ENCODE data around the gene ZNF407. TPM values are rescaled to one million over a fixed set of nuclear protein-coding genes. Genes with fewer than 3 reads are reported as not detected.

The ZNF407 gene
- total and polyA plus RNA-seq, 4 donors, result 1.9 to 16.5 (median 6.6) TPM

GRCh38 chr18:74869904-74870863, 272.5 kb downstream of the ZNF407 start (continued):
- TF ChIP-seq, protein P1, sequence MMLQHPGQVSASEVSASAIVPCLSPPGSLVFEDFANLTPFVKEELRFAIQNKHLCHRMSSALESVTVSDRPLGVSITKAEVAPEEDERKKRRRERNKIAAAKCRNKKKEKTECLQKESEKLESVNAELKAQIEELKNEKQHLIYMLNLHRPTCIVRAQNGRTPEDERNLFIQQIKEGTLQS (IDR thresholded peaks at IDR 0.05), result no peak
- no peak for TF ChIP-seq HNF4A (conservative IDR thresholded peaks at IDR 0.05)
- TF ChIP-seq FOXA2 (IDR thresholded peaks at IDR 0.05), result no peak
- no peak for TF ChIP-seq NR2F2 (IDR thresholded peaks at IDR 0.05)

- H3K4me1 ChIP-seq (ENCODE audit: control insufficient read depth in 4 of 4, insufficient read depth in 4 of 4, low read length in 3 of 4), result no peaks in the 10 kb centered on the region
- H3K4me3 ChIP-seq (ENCODE audit: low read depth in 1 of 3, low read length in 3 of 3), result no peak overlapping the region
- no peak for DNase-seq (ENCODE audit: low spot score)
- H3K9me3 ChIP-seq (ENCODE audit: control insufficient read depth in 4 of 4, low read length in 3 of 4), result no peaks in the 10 kb centered on the region
- TF ChIP-seq RXRA (IDR thresholded peaks at IDR 0.05) (no peak), FOXA2 (IDR thresholded peaks at IDR 0.05) (no peak), GABPA (IDR thresholded peaks at IDR 0.05 in 1 of 2, conservative IDR thresholded peaks at IDR 0.05 in 1 of 2) (no peak), MAX (IDR thresholded peaks at IDR 0.05) (no peak), REST (IDR thresholded peaks at IDR 0.05) (no peak)
- TF ChIP-seq, protein P2, sequence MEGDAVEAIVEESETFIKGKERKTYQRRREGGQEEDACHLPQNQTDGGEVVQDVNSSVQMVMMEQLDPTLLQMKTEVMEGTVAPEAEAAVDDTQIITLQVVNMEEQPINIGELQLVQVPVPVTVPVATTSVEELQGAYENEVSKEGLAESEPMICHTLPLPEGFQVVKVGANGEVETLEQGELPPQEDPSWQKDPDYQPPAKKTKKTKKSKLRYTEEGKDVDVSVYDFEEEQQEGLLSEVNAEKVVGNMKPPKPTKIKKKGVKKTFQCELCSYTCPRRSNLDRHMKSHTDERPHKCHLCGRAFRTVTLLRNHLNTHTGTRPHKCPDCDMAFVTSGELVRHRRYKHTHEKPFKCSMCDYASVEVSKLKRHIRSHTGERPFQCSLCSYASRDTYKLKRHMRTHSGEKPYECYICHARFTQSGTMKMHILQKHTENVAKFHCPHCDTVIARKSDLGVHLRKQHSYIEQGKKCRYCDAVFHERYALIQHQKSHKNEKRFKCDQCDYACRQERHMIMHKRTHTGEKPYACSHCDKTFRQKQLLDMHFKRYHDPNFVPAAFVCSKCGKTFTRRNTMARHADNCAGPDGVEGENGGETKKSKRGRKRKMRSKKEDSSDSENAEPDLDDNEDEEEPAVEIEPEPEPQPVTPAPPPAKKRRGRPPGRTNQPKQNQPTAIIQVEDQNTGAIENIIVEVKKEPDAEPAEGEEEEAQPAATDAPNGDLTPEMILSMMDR (IDR thresholded peaks at IDR 0.05; ENCODE audit: low read depth, low read length, missing input control), result no peak
- H3K36me3 ChIP-seq (ENCODE audit: control insufficient read depth in 4 of 4, insufficient read depth in 3 of 4, low read depth in 1 of 4, low read length in 3 of 4), result no peaks in the 10 kb centered on the region
- H3K9ac ChIP-seq (ENCODE audit: low read depth in 1 of 2, low read length in 2 of 2), result no peak overlapping the region
- WGBS, result 98% methylated on average over 5 of the region's 5 CpGs
- H3K27me3 ChIP-seq (ENCODE audit: control insufficient read depth in 4 of 4, insufficient read depth in 4 of 4, low read length in 3 of 4), result no peaks in the 10 kb centered on the region
- H3K27ac ChIP-seq (ENCODE audit: low read depth in 1 of 2, low read length in 2 of 2), result no peak overlapping the region
These were observed 273.3 kb downstream of the ZNF407 start for GRCh38 chr18:74870950-74871349.

DNA sequence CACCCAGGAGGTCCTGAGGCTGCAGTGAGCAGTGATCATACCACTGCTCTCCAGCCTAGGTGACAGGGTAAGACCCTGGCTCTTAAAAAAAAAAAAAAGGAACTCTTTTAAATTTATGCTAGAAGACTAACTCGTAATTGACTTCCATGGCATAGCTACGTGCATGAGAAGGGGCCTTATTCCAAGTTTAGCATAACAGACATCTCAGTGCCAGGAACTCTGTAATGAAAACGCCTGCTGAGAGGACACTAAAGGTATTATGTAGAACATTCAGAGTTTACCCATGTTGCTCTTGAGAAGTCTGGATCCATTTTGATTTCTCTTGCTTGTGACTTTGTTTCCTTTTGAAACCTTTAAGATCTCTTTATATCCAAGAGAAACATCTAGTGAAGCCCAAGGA, 276.0 kb downstream of the ZNF407 start:
- peaks cover 0 to 3% (median 0%) of the 10 kb centered on the region in 4 donors for H3K36me3 ChIP-seq (ENCODE audit: control insufficient read depth in 4 of 4, insufficient read depth in 3 of 4, low read depth in 1 of 4, low read length in 3 of 4)
- H3K9me3 ChIP-seq (ENCODE audit: control insufficient read depth in 4 of 4, low read length in 3 of 4), result no peaks in the 10 kb centered on the region
- WGBS, result 97% methylated on average over 3 of the region's 3 CpGs
- DNase-seq (ENCODE audit: low spot score), result no peak
- no peak overlapping the region for H3K4me3 ChIP-seq (ENCODE audit: low read depth in 1 of 3, low read length in 3 of 3)
- no peak for TF ChIP-seq RXRA (IDR thresholded peaks at IDR 0.05)
- no peak for TF ChIP-seq EGR1 (IDR thresholded peaks at IDR 0.05; ENCODE audit: low read depth in 2 of 2)
- TF ChIP-seq ZBTB33 (IDR thresholded peaks at IDR 0.05), result no peak
- TF ChIP-seq JUND (IDR thresholded peaks at IDR 0.05), result no peak
- TF ChIP-seq, protein P2 (IDR thresholded peaks at IDR 0.05; ENCODE audit: low read depth, low read length, missing input control), result no peak
- TF ChIP-seq, protein P1 (IDR thresholded peaks at IDR 0.05), result no peak
- no peak overlapping the region for H3K9ac ChIP-seq (ENCODE audit: low read depth in 1 of 2, low read length in 2 of 2)
- no peak overlapping the region for H3K27ac ChIP-seq (ENCODE audit: low read depth in 1 of 2, low read length in 2 of 2)
- H3K4me1 ChIP-seq (ENCODE audit: control insufficient read depth in 4 of 4, insufficient read depth in 4 of 4, low read length in 3 of 4), result no peaks in the 10 kb centered on the region
- H3K27me3 ChIP-seq (ENCODE audit: control insufficient read depth in 4 of 4, insufficient read depth in 4 of 4, low read length in 3 of 4), result no peaks in the 10 kb centered on the region
